GM12878 (cell line): ENCODE measurements around the gene MFAP2. TPM values are rescaled to one million over a fixed set of nuclear protein-coding genes. Genes with fewer than 3 reads are reported as not detected.
A peak's percentile ranks its signal among the peaks of the same experiment; 100 is the strongest.

ENCODE experiments used
- BCLAF1 ChIP-seq: fragments of 450-650 bp; IDR thresholded peaks from 2 replicates; pipeline ENCODE4 v1.6.1; 2017; ENCODE audit warnings: antibody characterized with exemption, mild to moderate bottlenecking, moderate library complexity
- BHLHE40 ChIP-seq, 2 experiments: fragments of 450-650 bp in 1 of 2; IDR thresholded peaks; 2 replicates each; pipeline ENCODE4 v1.6.1; 2011 to 2017; ENCODE audit warnings: low read depth in 2 of 2, borderline replicate concordance in 1 of 2, improper control_type of control experiment in 1 of 2, low read length in 1 of 2, mild to moderate bottlenecking in 1 of 2
- CTCF ChIP-seq, 3 experiments: IDR thresholded peaks in 2 of 3; conservative IDR thresholded peaks in 1 of 3; 2 replicates each; pipeline ENCODE4 v1.5.1; 2011; ENCODE audit warnings: low read depth in 3 of 3, low read length in 3 of 3, mild to moderate bottlenecking in 3 of 3, control low read depth in 2 of 3, moderate library complexity in 2 of 3, inconsistent platforms in 1 of 3, mixed read lengths in 1 of 3; ENCODE audit not compliant: control insufficient read depth in 2 of 3, insufficient read depth in 1 of 3; ENCODE audit errors: extremely low read depth in 1 of 3
- HDAC2 ChIP-seq: fragments of 200-600 bp; sonication (generic); IDR thresholded peaks from 2 replicates; pipeline ENCODE4 v1.6.1; 2017
- JUNB ChIP-seq: IDR thresholded peaks from 2 replicates; pipeline ENCODE4 v1.6.1; 2016; ENCODE audit warnings: antibody characterized with exemption, mild to moderate bottlenecking
- JUND ChIP-seq: IDR thresholded peaks from 2 replicates; pipeline ENCODE4 v1.6.1; 2012; ENCODE audit warnings: low read depth, mild to moderate bottlenecking, low read length, improper control_type of control experiment, moderate library complexity
- MTA2 ChIP-seq: fragments of 450-650 bp; IDR thresholded peaks from 2 replicates; pipeline ENCODE4 v1.6.1; 2016; ENCODE audit warnings: low read depth, mild to moderate bottlenecking, moderate library complexity
- RUNX3 ChIP-seq: IDR thresholded peaks from 2 replicates; pipeline ENCODE4 v1.6.1; 2012; ENCODE audit warnings: low read length, inconsistent platforms
- TCF12 ChIP-seq: IDR thresholded peaks from 2 replicates; pipeline ENCODE4 v1.6.1; 2011; ENCODE audit warnings: low read depth, mild to moderate bottlenecking, low read length
- YY1 ChIP-seq: IDR thresholded peaks from 2 replicates; pipeline ENCODE4 v1.6.1; 2011; ENCODE audit warnings: low read depth, mild to moderate bottlenecking, low read length
- ZBTB40 ChIP-seq: fragments of 450-650 bp; IDR thresholded peaks from 2 replicates; pipeline ENCODE4 v1.6.1; 2016; ENCODE audit warnings: mild to moderate bottlenecking, moderate library complexity, borderline replicate concordance
- polyA plus RNA-seq, 11 experiments: library from polyadenylated mRNA; depleted of rRNA in 4 of 11; unstranded in 6 of 11; stranded (reverse) in 5 of 11; fragments of >200 nt; fragmentation: Nextera tagmentation in 4 of 11; fragmentation: Illumina TruSeq in 1 of 11; extraction: Ambion mirVana in 4 of 11; extraction: Trizol in 1 of 11; gene quantifications; 1 replicate in 1 of 11; 2 replicates in 10 of 11; pipeline versions ENCODE4 v1.2.1 to v1.2.3, GENCODE V29; 2011 to 2016; ENCODE audit warnings: inconsistent platforms in 2 of 11, missing spikeins in 2 of 11, low read depth in 1 of 11
- total RNA-seq, 4 experiments: library from RNA; depleted of rRNA in 3 of 4; stranded (reverse); fragments of >200 nt in 3 of 4; fragmentation: Illumina TruSeq in 1 of 4; extraction: Trizol in 1 of 4; gene quantifications; 2 replicates each; pipeline versions ENCODE4 v1.2.1 to v1.2.3, GENCODE V29; 2013 to 2021
- TF ChIP-seq, protein P1 (sequence below): IDR thresholded peaks from 2 replicates; pipeline ENCODE4 v1.6.1; 2011; ENCODE audit warnings: borderline replicate concordance, low read depth, mild to moderate bottlenecking, moderate library complexity, low read length; ENCODE audit not compliant: insufficient read depth, poor library complexity, severe bottlenecking
- TF ChIP-seq, protein P2 (sequence below): fragments of 450-650 bp; formaldehyde crosslinking; IDR thresholded peaks from 2 replicates; pipeline ENCODE4 v1.4.0; 2020; ENCODE audit warnings: mild to moderate bottlenecking, moderate library complexity

The MFAP2 gene
- total and polyA plus RNA-seq, 10 of the 15 experiments (the other 5 are each of a cell fraction or from before 2014, with no cell fraction given) = 0.16 TPM; not detected in 9

GRCh38 chr1:17013491-17014320 is 33.3 kb upstream of the MFAP2 start (continued):
- TF ChIP-seq BCLAF1 (no peak), CTCF (IDR thresholded peaks at IDR 0.05 in 2 of 3, conservative IDR thresholded peaks at IDR 0.05 in 1 of 3; ENCODE audit: control insufficient read depth in 2 of 3, extremely low read depth in 1 of 3, insufficient read depth in 1 of 3, low read depth in 3 of 3, low read length in 3 of 3) (no peak), BHLHE40 (IDR thresholded peaks at IDR 0.05; ENCODE audit: borderline replicate concordance in 1 of 2, low read depth in 2 of 2, low read length in 1 of 2) (peak in 1 of 2 experiments; percentile 8; a peak in 1 of 4 replicates), RUNX3 (peak; percentile 79), JUND (no peak), JUNB (no peak), MTA2 (0 out of 2 replicates have a peak, but pooled peaks have one; percentile 21), ZBTB40 (no peak), YY1 (0 out of 2 replicates have a peak, but pooled peaks have one; percentile 15), TCF12 (peak; percentile 65), HDAC2 (no peak)
- TF ChIP-seq, protein P1, sequence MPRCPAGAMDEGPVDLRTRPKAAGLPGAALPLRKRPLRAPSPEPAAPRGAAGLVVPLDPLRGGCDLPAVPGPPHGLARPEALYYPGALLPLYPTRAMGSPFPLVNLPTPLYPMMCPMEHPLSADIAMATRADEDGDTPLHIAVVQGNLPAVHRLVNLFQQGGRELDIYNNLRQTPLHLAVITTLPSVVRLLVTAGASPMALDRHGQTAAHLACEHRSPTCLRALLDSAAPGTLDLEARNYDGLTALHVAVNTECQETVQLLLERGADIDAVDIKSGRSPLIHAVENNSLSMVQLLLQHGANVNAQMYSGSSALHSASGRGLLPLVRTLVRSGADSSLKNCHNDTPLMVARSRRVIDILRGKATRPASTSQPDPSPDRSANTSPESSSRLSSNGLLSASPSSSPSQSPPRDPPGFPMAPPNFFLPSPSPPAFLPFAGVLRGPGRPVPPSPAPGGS = no peak
- TF ChIP-seq, protein P2, sequence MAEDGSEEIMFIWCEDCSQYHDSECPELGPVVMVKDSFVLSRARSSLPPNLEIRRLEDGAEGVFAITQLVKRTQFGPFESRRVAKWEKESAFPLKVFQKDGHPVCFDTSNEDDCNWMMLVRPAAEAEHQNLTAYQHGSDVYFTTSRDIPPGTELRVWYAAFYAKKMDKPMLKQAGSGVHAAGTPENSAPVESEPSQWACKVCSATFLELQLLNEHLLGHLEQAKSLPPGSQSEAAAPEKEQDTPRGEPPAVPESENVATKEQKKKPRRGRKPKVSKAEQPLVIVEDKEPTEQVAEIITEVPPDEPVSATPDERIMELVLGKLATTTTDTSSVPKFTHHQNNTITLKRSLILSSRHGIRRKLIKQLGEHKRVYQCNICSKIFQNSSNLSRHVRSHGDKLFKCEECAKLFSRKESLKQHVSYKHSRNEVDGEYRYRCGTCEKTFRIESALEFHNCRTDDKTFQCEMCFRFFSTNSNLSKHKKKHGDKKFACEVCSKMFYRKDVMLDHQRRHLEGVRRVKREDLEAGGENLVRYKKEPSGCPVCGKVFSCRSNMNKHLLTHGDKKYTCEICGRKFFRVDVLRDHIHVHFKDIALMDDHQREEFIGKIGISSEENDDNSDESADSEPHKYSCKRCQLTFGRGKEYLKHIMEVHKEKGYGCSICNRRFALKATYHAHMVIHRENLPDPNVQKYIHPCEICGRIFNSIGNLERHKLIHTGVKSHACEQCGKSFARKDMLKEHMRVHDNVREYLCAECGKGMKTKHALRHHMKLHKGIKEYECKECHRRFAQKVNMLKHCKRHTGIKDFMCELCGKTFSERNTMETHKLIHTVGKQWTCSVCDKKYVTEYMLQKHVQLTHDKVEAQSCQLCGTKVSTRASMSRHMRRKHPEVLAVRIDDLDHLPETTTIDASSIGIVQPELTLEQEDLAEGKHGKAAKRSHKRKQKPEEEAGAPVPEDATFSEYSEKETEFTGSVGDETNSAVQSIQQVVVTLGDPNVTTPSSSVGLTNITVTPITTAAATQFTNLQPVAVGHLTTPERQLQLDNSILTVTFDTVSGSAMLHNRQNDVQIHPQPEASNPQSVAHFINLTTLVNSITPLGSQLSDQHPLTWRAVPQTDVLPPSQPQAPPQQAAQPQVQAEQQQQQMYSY = no peak
